CD4-positive, alpha-beta T cell (primary cell): ENCODE results near the gene ZMYM2. TPM values are rescaled to one million over a fixed set of nuclear protein-coding genes. Genes with fewer than 3 reads are reported as not detected.

Source experiments
- ATAC-seq: fragments of 200-7000 bp; cut with Tn5 transposase; one replicate; pipeline ENCODE4 v1.10.0; 2022; ENCODE audit warnings: mild to moderate bottlenecking; ENCODE audit not compliant: poor library complexity
- CTCF ChIA-PET: fragments of 350-600 bp; sonication (Branson Sonifier 250); formaldehyde crosslinking; loops from one replicate; lab custom pipeline; 2021; ENCODE audit warnings: antibody characterized with exemption, inconsistent platforms; lab: Charles Lee
- POLR2A ChIA-PET: fragments of 350-600 bp; sonication (Branson Sonifier 250); formaldehyde crosslinking; loops from one replicate; lab custom pipeline; 2021; ENCODE audit warnings: antibody characterized with exemption, inconsistent platforms; lab: Charles Lee
- DNase-seq, 14 experiments: peaks; one replicate each; pipeline ENCODE4 v3.0.0-alpha.2; 2013 to 2020; ENCODE audit warnings: mixed read lengths in 2 of 14
- H3K27ac ChIP-seq, 2 donors: one replicate each; pipeline versions ENCODE4 v1.5.1 to v1.7.0; 2013; ENCODE audit warnings: low read length in 2 of 2, low read depth in 1 of 2, mild to moderate bottlenecking in 1 of 2
- H3K27me3 ChIP-seq, 2 experiments: 1 replicate in 1 of 2; 2 replicates in 1 of 2; pipeline versions ENCODE4 v1.6.1 to v1.7.0; 2013; ENCODE audit warnings: low read length in 2 of 2, control low read depth in 1 of 2, mild to moderate bottlenecking in 1 of 2, moderate library complexity in 1 of 2; ENCODE audit not compliant: insufficient read depth in 2 of 2, control insufficient read depth in 1 of 2
- H3K36me3 ChIP-seq: one replicate; pipeline ENCODE4 v1.6.1; 2013; ENCODE audit warnings: low read length, control low read depth; ENCODE audit not compliant: insufficient read depth
- H3K4me1 ChIP-seq: one replicate; pipeline ENCODE4 v1.6.1; 2013; ENCODE audit warnings: low read length, control low read depth; ENCODE audit not compliant: insufficient read depth
- H3K4me3 ChIP-seq: one replicate; pipeline ENCODE4 v1.5.1; 2013; ENCODE audit warnings: mild to moderate bottlenecking, low read length, moderate library complexity
- H3K9me3 ChIP-seq, 2 experiments: 1 replicate in 1 of 2; 2 replicates in 1 of 2; pipeline versions ENCODE4 v1.6.1 to v1.7.0; 2013; ENCODE audit warnings: low read length in 2 of 2, mild to moderate bottlenecking in 2 of 2, control low read depth in 1 of 2, moderate library complexity in 1 of 2; ENCODE audit not compliant: control insufficient read depth in 1 of 2, insufficient read depth in 1 of 2
- H3K27ac Mint-ChIP-seq: one replicate; pipeline ENCODE4 v1.8.0; 2020; ENCODE audit warnings: mixed read lengths
- H3K27me3 Mint-ChIP-seq: one replicate; pipeline ENCODE4 v1.8.0; 2021; ENCODE audit warnings: mixed read lengths
- H3K36me3 Mint-ChIP-seq: one replicate; pipeline ENCODE4 v1.8.0; 2021; ENCODE audit warnings: low read depth, mixed read lengths
- H3K4me1 Mint-ChIP-seq: one replicate; pipeline ENCODE4 v1.8.0; 2021; ENCODE audit warnings: low read depth, mixed read lengths
- H3K4me3 Mint-ChIP-seq: one replicate; pipeline ENCODE4 v1.8.0; 2020; ENCODE audit warnings: mild to moderate bottlenecking, mixed read lengths
- H3K9me3 Mint-ChIP-seq: one replicate; pipeline ENCODE4 v1.8.0; 2020; ENCODE audit warnings: mixed read lengths
- CTCF ChIP-seq: fragments of 200-600 bp; IDR thresholded peaks from one replicate; pipeline ENCODE4 v1.8.0; 2022; ENCODE audit warnings: antibody characterized with exemption, mild to moderate bottlenecking
- intact Hi-C, 2 experiments: fragments of 100-400 bp; cut with DNase I in 1 of 2; cut with micrococcal nuclease in 1 of 2; formaldehyde crosslinking; loops; one replicate each; pipeline versions ENCODE4 v1.15.1 to v1.9.0; 2023 to 2025; cut with DNase I, micrococcal nuclease
- total RNA-seq, 174 experiments: library from RNA in 2 of 174; stranded (reverse) in 2 of 174; gene quantifications; one replicate each; pipeline ENCODE4 v1.2.3 and lab custom pipeline; 2021 to 2026

The ZMYM2 gene
- total RNA-seq, 2 experiments from 2014 or later, result 106 to 110 TPM

- Histone ChIP-seq H3K36me3 (peaks cover 60% of the 10 kb centered on the region), H3K27ac (no peak overlapping the region), H3K4me3 (no peak overlapping the region), H3K9me3 (no peaks in the 10 kb centered on the region), H3K4me1 (no peaks in the 10 kb centered on the region), H3K27me3 (no peaks in the 10 kb centered on the region)
- intact Hi-C loops, result no loop called here
- Mint-ChIP-seq H3K36me3 (peaks cover 81% of the 10 kb centered on the region), H3K9me3 (no peaks in the 10 kb centered on the region), H3K27ac (peak overlapping the region; percentile 5), H3K27me3 (no peaks in the 10 kb centered on the region), H3K4me1 (peaks cover 17% of the 10 kb centered on the region), H3K4me3 (no peak overlapping the region)
- no peak for TF ChIP-seq CTCF
- no peak for DNase-seq
- ChIA-PET CTCF (no interaction called here), POLR2A (no interaction called here)
- no peak for ATAC-seq
These were observed 96.1 kb downstream of the ZMYM2 start for GRCh38 chr13:20054586-20054985.

- Mint-ChIP-seq H3K4me3 (no peak overlapping the region), H3K27me3 (no peaks in the 10 kb centered on the region), H3K36me3 (peaks cover 91% of the 10 kb centered on the region), H3K9me3 (no peaks in the 10 kb centered on the region), H3K27ac (no peak overlapping the region), H3K4me1 (peaks cover 10% of the 10 kb centered on the region)
- intact Hi-C loops, result no loop called here
- ATAC-seq (no peak), DNase-seq (no peak)
- Histone ChIP-seq H3K27me3 (no peaks in the 10 kb centered on the region), H3K36me3 (peaks cover 71% of the 10 kb centered on the region), H3K27ac (no peak overlapping the region), H3K4me1 (no peaks in the 10 kb centered on the region), H3K9me3 (no peaks in the 10 kb centered on the region), H3K4me3 (no peak overlapping the region)
- no peak for TF ChIP-seq CTCF
- ChIA-PET CTCF (no interaction called here), POLR2A (no interaction called here)
These were observed 98.7 kb downstream of the ZMYM2 start for GRCh38 chr13:20057214-20057613.

- Histone ChIP-seq H3K27ac (no peak overlapping the region), H3K9me3 (no peaks in the 10 kb centered on the region), H3K4me1 (no peaks in the 10 kb centered on the region), H3K36me3 (peaks cover 71% of the 10 kb centered on the region), H3K4me3 (no peak overlapping the region), H3K27me3 (no peaks in the 10 kb centered on the region)
- Mint-ChIP-seq H3K36me3 (peaks cover 91% of the 10 kb centered on the region), H3K9me3 (no peaks in the 10 kb centered on the region), H3K4me3 (no peak overlapping the region), H3K27ac (no peak overlapping the region), H3K27me3 (no peaks in the 10 kb centered on the region), H3K4me1 (peaks cover 10% of the 10 kb centered on the region)
- intact Hi-C loops, result loop anchor here in 1 of 2 experiments (1.0 kb wide), 1 partner anchor 105 kb away; no protein-coding TSS in a partner anchor
- ChIA-PET CTCF (no interaction called here), POLR2A (no interaction called here)
- DNase-seq, result no peak
- TF ChIP-seq CTCF, result no peak
- no peak for ATAC-seq
These were observed 99.4 kb downstream of the ZMYM2 start for GRCh38 chr13:20057963-20058362.
